OCI-LY7 (cell line): ENCODE data around the gene CEP83. TPM values are rescaled to one million over a fixed set of nuclear protein-coding genes. Genes with fewer than 3 reads are reported as not detected.
A peak's percentile ranks its signal among the peaks of the same experiment; 100 is the strongest.

Source experiments
- BruUV-seq: library from RNA; stranded (reverse); fragments of 400-500 nt; replicated peaks from 2 replicates; lab custom pipeline; 2021; lab: Mats Ljungman, UMichigan
- CTCF ChIA-PET: fragments of 300-600 bp; sonication (Branson Sonifier 250); formaldehyde crosslinking; loops from one replicate; lab custom pipeline; 2022; ENCODE audit warnings: antibody characterized with exemption; ENCODE audit not compliant: unreplicated experiment; lab: Charles Lee
- POLR2A ChIA-PET: fragments of 300-600 bp; sonication (Branson Sonifier 250); formaldehyde crosslinking; loops from one replicate; lab custom pipeline; 2022; ENCODE audit warnings: antibody characterized with exemption; lab: Charles Lee
- DNase-seq: peaks from one replicate; pipeline ENCODE4 v3.0.0-alpha.2; 2015; ENCODE audit warnings: low spot score
- H2AFZ ChIP-seq: fragments of 200-600 bp; sonication (generic), shearing (Covaris generic); 2 replicates; pipeline ENCODE4 v1.6.1; 2014; ENCODE audit warnings: mild to moderate bottlenecking, antibody characterized with exemption, low read length, moderate library complexity
- H3K27ac ChIP-seq: fragments of 200-600 bp; sonication (generic); 2 replicates; pipeline ENCODE4 v1.5.1; 2014; ENCODE audit warnings: mixed run types, low read depth, mild to moderate bottlenecking, moderate library complexity, low read length, inconsistent platforms; ENCODE audit not compliant: poor library complexity, severe bottlenecking
- H3K36me3 ChIP-seq: fragments of 200-600 bp; sonication (generic); 2 replicates; pipeline ENCODE4 v1.6.1; 2014; ENCODE audit warnings: mild to moderate bottlenecking, antibody characterized with exemption, low read length, moderate library complexity, mixed read lengths; ENCODE audit not compliant: insufficient read depth
- H3K4me1 ChIP-seq: fragments of 200-600 bp; sonication (generic); 2 replicates; pipeline ENCODE4 v1.5.1; 2014; ENCODE audit warnings: mild to moderate bottlenecking, low read length; ENCODE audit not compliant: insufficient read depth, poor library complexity, severe bottlenecking
- H3K4me2 ChIP-seq: fragments of 200-600 bp; sonication (generic); 2 replicates; pipeline ENCODE4 v1.6.1; 2014; ENCODE audit warnings: mild to moderate bottlenecking, low read length
- H3K4me3 ChIP-seq: fragments of 200-600 bp; sonication (generic); 2 replicates; pipeline ENCODE4 v1.5.1; 2014; ENCODE audit warnings: mild to moderate bottlenecking, low read depth, low read length; ENCODE audit not compliant: poor library complexity, severe bottlenecking
- H3K79me2 ChIP-seq: fragments of 200-600 bp; sonication (generic); 2 replicates; pipeline ENCODE4 v1.6.1; 2016; ENCODE audit warnings: low read depth, mild to moderate bottlenecking, low read length, moderate library complexity, mixed read lengths; ENCODE audit not compliant: insufficient read depth
- H3K9me2 ChIP-seq: fragments of 200-600 bp; sonication (generic); 2 replicates; pipeline ENCODE4 v1.6.1; 2016; ENCODE audit warnings: mild to moderate bottlenecking, low read length, mixed read lengths; ENCODE audit not compliant: insufficient read depth
- H3K9me3 ChIP-seq: fragments of 200-600 bp; sonication (generic); 2 replicates; pipeline ENCODE4 v1.6.1; 2014; ENCODE audit warnings: mild to moderate bottlenecking, mixed run types, low read length, mixed read lengths
- H4K20me1 ChIP-seq: fragments of 200-600 bp; sonication (generic); 2 replicates; pipeline ENCODE4 v1.6.1; 2014; ENCODE audit warnings: mild to moderate bottlenecking, antibody characterized with exemption, low read length, moderate library complexity, mixed read lengths; ENCODE audit not compliant: insufficient read depth
- EZH2phosphoT487 ChIP-seq: fragments of 200-600 bp; sonication (generic); IDR thresholded peaks from 2 replicates; pipeline ENCODE4 v1.6.1; 2018; ENCODE audit warnings: low read depth, borderline replicate concordance, mild to moderate bottlenecking, mixed run types, antibody characterized with exemption, low read length, moderate library complexity, mixed read lengths
- intact Hi-C: fragments of 100-400 bp; cut with micrococcal nuclease; formaldehyde crosslinking; loops from one replicate; pipeline ENCODE4 v1.10.0; 2022; ENCODE audit not compliant: unreplicated experiment
- total RNA-seq, 2 experiments: library from RNA; depleted of rRNA in 1 of 2; stranded (reverse); fragments of >200 nt in 1 of 2; shearing (Covaris generic) in 1 of 2; gene quantifications; 2 replicates each; pipeline ENCODE4 v1.2.3, GENCODE V29; 2014 to 2022
- TF ChIP-seq, protein P1 (sequence below): fragments of 200-600 bp; sonication (generic); conservative IDR thresholded peaks from 2 replicates; pipeline ENCODE4 v1.5.1; 2014; ENCODE audit warnings: mild to moderate bottlenecking, antibody characterized with exemption, low read length, moderate library complexity, mixed read lengths

The CEP83 gene
- total RNA-seq, 2 experiments from 2014 or later = 29.7 to 35.2 TPM

DNA sequence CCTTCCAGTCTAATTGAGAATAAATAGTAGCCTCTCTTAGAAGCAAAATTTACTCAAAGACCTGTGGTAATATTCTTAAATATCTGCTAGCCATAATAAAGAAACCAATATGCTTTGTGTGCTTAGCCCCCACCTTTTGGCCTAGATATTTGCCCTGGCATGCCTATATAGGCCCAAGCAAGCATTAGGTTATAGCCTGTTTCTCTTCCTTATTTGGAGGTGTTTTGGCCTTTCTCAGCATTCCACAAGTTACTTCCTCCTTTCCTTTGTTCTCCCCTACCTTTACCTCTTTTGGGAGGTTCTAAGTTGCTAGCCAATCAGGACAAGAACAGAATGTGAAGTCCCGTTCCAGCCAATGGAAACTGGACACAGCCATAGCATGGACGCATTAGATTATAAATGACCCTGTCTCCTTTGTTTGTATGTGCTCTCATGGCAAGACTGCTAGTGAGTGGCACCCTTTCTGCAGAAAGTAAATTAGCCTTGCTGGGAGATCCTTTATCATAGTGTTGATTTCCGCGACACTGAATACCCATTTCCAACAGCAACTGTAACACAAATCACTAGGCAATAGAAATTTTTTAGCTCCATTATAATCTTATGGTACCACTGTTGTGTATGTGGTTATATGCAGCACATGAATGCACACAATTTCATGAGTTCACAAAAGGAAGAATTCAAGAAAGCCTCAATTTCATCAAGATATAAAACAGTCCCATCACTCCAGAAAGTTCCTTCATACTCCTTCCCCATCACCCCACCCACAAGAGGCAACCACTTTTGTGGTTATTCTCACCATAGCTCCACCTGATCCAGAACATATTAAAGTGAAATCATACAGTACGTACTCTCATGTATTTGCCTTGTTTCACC lies 37.6 kb downstream of the CEP83 start:
- H3K4me3 ChIP-seq = no peak overlapping the region
- H3K4me1 ChIP-seq = no peaks in the 10 kb centered on the region
- H2AFZ ChIP-seq = no peak overlapping the region
- no TSS peak for BruUV-seq
- TF ChIP-seq, protein P1, sequence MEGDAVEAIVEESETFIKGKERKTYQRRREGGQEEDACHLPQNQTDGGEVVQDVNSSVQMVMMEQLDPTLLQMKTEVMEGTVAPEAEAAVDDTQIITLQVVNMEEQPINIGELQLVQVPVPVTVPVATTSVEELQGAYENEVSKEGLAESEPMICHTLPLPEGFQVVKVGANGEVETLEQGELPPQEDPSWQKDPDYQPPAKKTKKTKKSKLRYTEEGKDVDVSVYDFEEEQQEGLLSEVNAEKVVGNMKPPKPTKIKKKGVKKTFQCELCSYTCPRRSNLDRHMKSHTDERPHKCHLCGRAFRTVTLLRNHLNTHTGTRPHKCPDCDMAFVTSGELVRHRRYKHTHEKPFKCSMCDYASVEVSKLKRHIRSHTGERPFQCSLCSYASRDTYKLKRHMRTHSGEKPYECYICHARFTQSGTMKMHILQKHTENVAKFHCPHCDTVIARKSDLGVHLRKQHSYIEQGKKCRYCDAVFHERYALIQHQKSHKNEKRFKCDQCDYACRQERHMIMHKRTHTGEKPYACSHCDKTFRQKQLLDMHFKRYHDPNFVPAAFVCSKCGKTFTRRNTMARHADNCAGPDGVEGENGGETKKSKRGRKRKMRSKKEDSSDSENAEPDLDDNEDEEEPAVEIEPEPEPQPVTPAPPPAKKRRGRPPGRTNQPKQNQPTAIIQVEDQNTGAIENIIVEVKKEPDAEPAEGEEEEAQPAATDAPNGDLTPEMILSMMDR = no peak
- TF ChIP-seq EZH2phosphoT487 = no peak
- H3K36me3 ChIP-seq = peaks cover 21% of the 10 kb centered on the region; the same call in 1 of the 2 replicates
- H4K20me1 ChIP-seq = no peaks in the 10 kb centered on the region
- H3K9me3 ChIP-seq = peaks cover 25% of the 10 kb centered on the region
- H3K4me2 ChIP-seq = no peak overlapping the region
- DNase-seq = peak; percentile 24
- H3K79me2 ChIP-seq = no peaks in the 10 kb centered on the region
- intact Hi-C loops = no loop called here
- H3K9me2 ChIP-seq = no peaks in the 10 kb centered on the region
- CTCF ChIA-PET = no interaction called here
- no peak overlapping the region for H3K27ac ChIP-seq
- POLR2A ChIA-PET = no interaction called here

DNA sequence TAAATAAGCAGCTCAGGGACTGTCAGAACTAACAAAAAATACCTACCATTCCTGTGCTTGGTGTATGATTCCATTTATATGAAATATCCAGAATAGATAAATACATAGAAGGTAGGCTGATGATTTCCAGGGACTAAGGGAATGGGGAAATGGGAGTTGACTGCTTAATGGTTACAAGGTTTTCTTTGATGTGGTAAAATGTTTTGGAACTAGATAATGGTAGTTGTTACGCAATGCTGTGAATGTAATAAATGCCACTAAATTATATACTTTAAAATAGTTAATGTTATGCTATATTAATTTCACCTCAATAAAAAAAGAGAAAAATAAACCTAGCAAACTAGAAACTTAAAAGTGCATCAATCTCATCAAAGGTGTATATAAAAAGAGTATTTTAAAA lies 41.1 kb downstream of the CEP83 start:
- no peak overlapping the region for H3K4me2 ChIP-seq
- CTCF ChIA-PET = no interaction called here
- no peaks in the 10 kb centered on the region for H4K20me1 ChIP-seq
- peaks cover 5% of the 10 kb centered on the region for H3K4me1 ChIP-seq
- BruUV-seq = no TSS peak
- no peak overlapping the region for H3K4me3 ChIP-seq
- intact Hi-C loops = no loop called here
- no peak for TF ChIP-seq EZH2phosphoT487
- TF ChIP-seq, protein P1 = no peak
- H3K27ac ChIP-seq = no peak overlapping the region
- no peak overlapping the region for H2AFZ ChIP-seq
- DNase-seq = no peak
- peaks cover 22% of the 10 kb centered on the region for H3K9me3 ChIP-seq
- peaks cover 14% of the 10 kb centered on the region; the same call in 1 of the 2 replicates for H3K79me2 ChIP-seq
- peaks cover 12% of the 10 kb centered on the region; the same call in 1 of the 2 replicates for H3K36me3 ChIP-seq
- no peaks in the 10 kb centered on the region for H3K9me2 ChIP-seq
- POLR2A ChIA-PET = interaction anchor here (1.2 kb wide), 1 partner anchor 9 kb away, joined by 3 read pairs; no protein-coding TSS in a partner anchor

DNA sequence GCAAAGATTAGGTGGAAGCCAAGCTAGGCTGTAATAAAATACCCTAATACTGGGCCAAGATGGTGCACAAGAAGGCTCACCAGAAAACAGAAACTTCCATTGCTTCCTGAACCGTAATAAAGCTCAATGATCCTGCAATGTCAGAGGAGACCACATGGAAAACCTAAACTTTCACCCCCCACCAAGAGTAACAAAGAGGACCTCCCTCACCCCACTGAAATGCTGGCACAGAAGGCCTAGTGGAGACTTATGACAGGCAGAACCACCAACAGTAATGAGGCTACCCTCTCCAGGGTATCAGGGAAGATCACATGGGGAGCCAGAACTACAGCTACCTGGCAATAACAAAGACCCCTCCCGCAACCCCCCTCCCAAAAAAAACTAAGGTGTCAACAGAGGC lies 43.1 kb downstream of the CEP83 start:
- peaks cover 14% of the 10 kb centered on the region; the same call in 1 of the 2 replicates for H3K79me2 ChIP-seq
- intact Hi-C loops = no loop called here
- POLR2A ChIA-PET = interaction anchor here (0.6 to 0.7 kb wide), 3 partner anchors 41 to 1380 kb away, joined by 3 to 4 read pairs (median 3); no protein-coding TSS in a partner anchor
- H3K4me3 ChIP-seq = no peak overlapping the region
- no TSS peak for BruUV-seq
- TF ChIP-seq EZH2phosphoT487 = no peak
- TF ChIP-seq, protein P1 = no peak
- no peaks in the 10 kb centered on the region for H4K20me1 ChIP-seq
- no peaks in the 10 kb centered on the region for H3K9me2 ChIP-seq
- DNase-seq = no peak
- peaks cover 5% of the 10 kb centered on the region for H3K4me1 ChIP-seq
- H2AFZ ChIP-seq = no peak overlapping the region
- no peak overlapping the region for H3K27ac ChIP-seq
- H3K4me2 ChIP-seq = no peak overlapping the region
- peaks cover 2% of the 10 kb centered on the region for H3K36me3 ChIP-seq
- peaks cover 5% of the 10 kb centered on the region for H3K9me3 ChIP-seq
- CTCF ChIA-PET = no interaction called here
